Thymus (tissue), 14 donors: ENCODE measurements around the gene ZNF880. TPM values are rescaled to one million over a fixed set of nuclear protein-coding genes. Genes with fewer than 3 reads are reported as not detected.
"Not testable (repeated sequence)": the region's sequence is repeated elsewhere in the genome, so short reads cannot be mapped to it uniquely, and the experiment has no call there.

Experiments
- DNase-seq, 9 donors: peaks; one replicate each; pipeline ENCODE4 v3.0.0-alpha.2; 2013; ENCODE audit warnings: low spot score in 9 of 9, low read depth in 6 of 9, missing footprints in 1 of 9
- H3K27ac ChIP-seq, 2 donors: one replicate each; pipeline ENCODE4 v1.5.1; 2013; ENCODE audit warnings: control low read depth in 1 of 2, low read depth in 1 of 2, low read length in 1 of 2, mild to moderate bottlenecking in 1 of 2, moderate library complexity in 1 of 2
- H3K27me3 ChIP-seq, 2 donors: one replicate each; pipeline ENCODE4 v1.5.1; 2013; ENCODE audit warnings: low read length in 1 of 2; ENCODE audit not compliant: control insufficient read depth in 2 of 2, insufficient read depth in 1 of 2
- H3K36me3 ChIP-seq, 2 donors: one replicate each; pipeline ENCODE4 v1.5.1; 2013; ENCODE audit warnings: low read length in 1 of 2, mild to moderate bottlenecking in 1 of 2, moderate library complexity in 1 of 2; ENCODE audit not compliant: control insufficient read depth in 2 of 2, insufficient read depth in 2 of 2
- H3K4me1 ChIP-seq, 2 donors: one replicate each; pipeline ENCODE4 v1.5.1; 2013; ENCODE audit warnings: low read length in 2 of 2; ENCODE audit not compliant: control insufficient read depth in 2 of 2, insufficient read depth in 2 of 2
- H3K4me3 ChIP-seq, 2 donors: one replicate each; pipeline ENCODE4 v1.5.1; 2013; ENCODE audit warnings: low read length in 2 of 2, control low read depth in 1 of 2, mild to moderate bottlenecking in 1 of 2
- H3K9me3 ChIP-seq, 2 donors: one replicate each; pipeline ENCODE4 v1.5.1; 2013; ENCODE audit warnings: low read length in 1 of 2, mild to moderate bottlenecking in 1 of 2; ENCODE audit not compliant: control insufficient read depth in 2 of 2, insufficient read depth in 1 of 2
- WGBS: extraction: QIAGEN DNeasy Blood & Tissue Kit; methylation state at CpG from one replicate; pipeline ENCODE4 v1.1.7; 2013; 5-methylcytosine and 5-hydroxymethylcytosine counted together
- long read RNA-seq, 10 donors: transcript quantifications; one replicate each; lab custom pipeline, GENCODE V29; 2026
- polyA plus RNA-seq: library from polyadenylated mRNA; stranded (reverse); fragments of 200-250 nt; gene quantifications from one replicate; pipeline ENCODE4 v1.2.3, GENCODE V29; 2013
- total RNA-seq: library from RNA; stranded (reverse); fragments of 120-200 nt; gene quantifications from one replicate; pipeline ENCODE4 v1.2.4, GENCODE V29; 2013
- donor health status: healthy.

Gene ZNF880
- total RNA-seq (19.0 TPM), polyA plus RNA-seq (24.3 TPM)
- long read RNA-seq, donor 1, partial matches to known transcripts = 0 of 1 reads
- long read RNA-seq, donor 1, other reads (novel, unspliced or antisense) = 0 of 1 reads
- long read RNA-seq, donor 2, transcript ZNF880-206 (4 exons, 953 nt) = major isoform, 9 of 16 reads
- long read RNA-seq, donor 2, transcript ZNF880-202 (4 exons, 2,230 nt) = minor isoform, 7 of 16 reads
- long read RNA-seq, donor 2, partial matches to known transcripts = 0 of 16 reads
- long read RNA-seq, donor 2, other reads (novel, unspliced or antisense) = 0 of 16 reads
- long read RNA-seq, donor 3, transcript ZNF880-206 (4 exons, 953 nt) = major isoform, 5 of 8 reads
- long read RNA-seq, donor 3, partial matches to known transcripts = 0 of 8 reads
- long read RNA-seq, donor 3, other reads (novel, unspliced or antisense) = 0 of 8 reads
- long read RNA-seq, donor 4, partial matches to known transcripts = 0 of 3 reads
- long read RNA-seq, donor 4, other reads (novel, unspliced or antisense) = 0 of 3 reads
- long read RNA-seq, donor 5, transcript ZNF880-202 (4 exons, 2,230 nt) = major isoform, 5 of 14 reads
- long read RNA-seq, donor 5, transcript ZNF880-206 (4 exons, 953 nt) = major isoform, 5 of 14 reads
- long read RNA-seq, donor 5, partial matches to known transcripts = 0 of 14 reads
- long read RNA-seq, donor 5, other reads (novel, unspliced or antisense) = 0 of 14 reads
- long read RNA-seq, donor 6, partial matches to known transcripts = 0 of 3 reads
- long read RNA-seq, donor 6, other reads (novel, unspliced or antisense) = 0 of 3 reads
- long read RNA-seq, donor 7, transcript ZNF880-206 (4 exons, 953 nt) = major isoform, 5 of 8 reads
- long read RNA-seq, donor 7, partial matches to known transcripts = 0 of 8 reads
- long read RNA-seq, donor 7, other reads (novel, unspliced or antisense) = 0 of 8 reads
- long read RNA-seq, donor 8, partial matches to known transcripts = 0 of 4 reads
- long read RNA-seq, donor 8, other reads (novel, unspliced or antisense) = 0 of 4 reads
- long read RNA-seq, donor 9, partial matches to known transcripts = 0 of 4 reads
- long read RNA-seq, donor 9, other reads (novel, unspliced or antisense) = 0 of 4 reads
- long read RNA-seq, donor 10, partial matches to known transcripts = 0 of 3 reads
- long read RNA-seq, donor 10, other reads (novel, unspliced or antisense) = 0 of 3 reads

GRCh38 chr19:52369559-52370340 lies at the start of gene ZNF880:
ZNF880 (plus strand) TSS chr19:52369923; CDS start chr19:52369966, 43 bp downstream.
- Histone ChIP-seq H3K4me1 (no peaks in the 10 kb centered on the region), H3K36me3 (peaks cover 12 to 14% of the 10 kb centered on the region in 2 donors), H3K27me3 (no peaks in the 10 kb centered on the region), H3K4me3 (peak within 1 kb of the TSS; percentile 79 to 93), H3K9me3 (peaks cover 10 to 34% of the 10 kb centered on the region in 2 donors), H3K27ac (peak within 1 kb of the TSS; percentile 92 to 98)
- DNase-seq = peak; percentile 55 to 95 (median 82)
- 4% methylated on average over 52 of the region's 52 CpGs for WGBS

- no peak for DNase-seq
- 99% methylated on average over 6 of the region's 6 CpGs for WGBS
- Histone ChIP-seq H3K4me1 (no peaks in the 10 kb centered on the region), H3K9me3 (peaks cover 17 to 30% of the 10 kb centered on the region in 2 donors), H3K27me3 (no peaks in the 10 kb centered on the region), H3K4me3 (no peak overlapping the region), H3K36me3 (peaks cover 39 to 41% of the 10 kb centered on the region in 2 donors), H3K27ac (no peak overlapping the region)
Measured at GRCh38 chr19:52322429-52322828, 47.3 kb upstream of the ZNF880 start.

GRCh38 chr19:52331757-52332156 lies 38.0 kb upstream of the ZNF880 start:
- Histone ChIP-seq H3K27ac (no peak overlapping the region), H3K4me3 (no peak overlapping the region), H3K36me3 (no peaks in the 10 kb centered on the region), H3K9me3 (peaks cover 9 to 46% of the 10 kb centered on the region in 2 donors), H3K4me1 (no peaks in the 10 kb centered on the region), H3K27me3 (no peaks in the 10 kb centered on the region)
- WGBS = 86% methylated on average over 10 of the region's 10 CpGs
- DNase-seq = peak in 1 of 9 donors; percentile 35

GRCh38 chr19:52335768-52336116 lies 34.0 kb upstream of the ZNF880 start:
- no peak overlapping the region for H3K27ac ChIP-seq
- no peaks in the 10 kb centered on the region for H3K27me3 ChIP-seq
- H3K4me3 ChIP-seq = peak overlapping the region; percentile 87 to 88
- no peaks in the 10 kb centered on the region for H3K36me3 ChIP-seq
- WGBS = 61% methylated on average over 9 of the region's 9 CpGs
- peaks cover 7 to 30% of the 10 kb centered on the region in 2 donors for H3K9me3 ChIP-seq
- H3K4me1 ChIP-seq = no peaks in the 10 kb centered on the region
- DNase-seq = no peak

- peaks cover 5 to 27% of the 10 kb centered on the region in 2 donors for H3K9me3 ChIP-seq
- DNase-seq = peak; percentile 44 to 92 (median 75)
- H3K36me3 ChIP-seq = no peaks in the 10 kb centered on the region
- no peaks in the 10 kb centered on the region for H3K4me1 ChIP-seq
- H3K27me3 ChIP-seq = no peaks in the 10 kb centered on the region
- 1% methylated on average over 55 of the region's 55 CpGs for WGBS
- H3K27ac ChIP-seq = peak within 1 kb of the TSS; percentile 75 to 90
- peak within 1 kb of the TSS; percentile 87 to 88 for H3K4me3 ChIP-seq
Measured at GRCh38 chr19:52336117-52336790, 33.5 kb upstream of the ZNF880 start, which contains the start of gene ZNF610. ZNF610 (plus strand) TSS chr19:52336243; CDS start chr19:52349173, 12,930 bp downstream.

- no peaks in the 10 kb centered on the region for H3K27me3 ChIP-seq
- H3K4me1 ChIP-seq = no peaks in the 10 kb centered on the region
- peak overlapping the region; percentile 87 to 88 for H3K4me3 ChIP-seq
- H3K27ac ChIP-seq = peak overlapping the region in 1 of 2 donors; percentile 90
- WGBS = 5% methylated on average over 9 of the region's 9 CpGs
- no peaks in the 10 kb centered on the region for H3K36me3 ChIP-seq
- peak in 2 of 9 donors; percentile 7 to 11 for DNase-seq
- H3K9me3 ChIP-seq = peaks cover 3 to 20% of the 10 kb centered on the region in 2 donors
Measured at GRCh38 chr19:52336791-52337381, 32.8 kb upstream of the ZNF880 start.

- DNase-seq, H3K27me3 ChIP-seq, H3K4me1 ChIP-seq, H3K36me3 ChIP-seq, H3K27ac ChIP-seq, H3K4me3 ChIP-seq: not testable (repeated sequence)
- WGBS = 97% methylated on average over 3 of the region's 3 CpGs
- peaks cover 0 to 17% of the 10 kb centered on the region in 2 donors for H3K9me3 ChIP-seq
Measured at GRCh38 chr19:52339022-52339421, 30.7 kb upstream of the ZNF880 start.
